CD8-positive, alpha-beta memory T cell (primary cell): ENCODE results near the gene SEC22C. TPM values are rescaled to one million over a fixed set of nuclear protein-coding genes. Genes with fewer than 3 reads are reported as not detected.
A peak's percentile ranks its signal among the peaks of the same experiment; 100 is the strongest.

Experiments used
- CTCF ChIA-PET: fragments of 350-600 bp; sonication (Branson Sonifier 250); formaldehyde crosslinking; loops from one replicate; lab custom pipeline; 2021; ENCODE audit warnings: antibody characterized with exemption; lab: Charles Lee
- POLR2A ChIA-PET: fragments of 350-600 bp; sonication (Branson Sonifier 250); formaldehyde crosslinking; loops from one replicate; lab custom pipeline; 2021; ENCODE audit warnings: antibody characterized with exemption; lab: Charles Lee
- DNase-seq, 5 donors: peaks; one replicate each; pipeline versions ENCODE4 v3.0.0 to v3.0.0-alpha.2; 2020 to 2022; ENCODE audit warnings: mixed read lengths in 1 of 5
- H3K27ac ChIP-seq: one replicate; pipeline ENCODE4 v1.7.0; 2013; ENCODE audit warnings: low read depth, mild to moderate bottlenecking, low read length, moderate library complexity
- H3K27me3 ChIP-seq: 2 replicates; pipeline ENCODE4 v1.7.0; 2013; ENCODE audit warnings: low read length, mild to moderate bottlenecking; ENCODE audit not compliant: insufficient read depth, poor library complexity, severe bottlenecking
- H3K36me3 ChIP-seq: 2 replicates; pipeline ENCODE4 v1.7.0; 2013; ENCODE audit warnings: mild to moderate bottlenecking, low read length, moderate library complexity; ENCODE audit not compliant: insufficient read depth
- H3K4me1 ChIP-seq: 2 replicates; pipeline ENCODE4 v1.7.0; 2013; ENCODE audit warnings: mild to moderate bottlenecking, low read length, moderate library complexity; ENCODE audit not compliant: insufficient read depth
- H3K4me3 ChIP-seq: 2 replicates; pipeline ENCODE4 v1.7.0; 2013; ENCODE audit warnings: mild to moderate bottlenecking, low read length
- H3K9me3 ChIP-seq: 2 replicates; pipeline ENCODE4 v1.7.0; 2013; ENCODE audit warnings: mild to moderate bottlenecking, low read length
- H3K27ac Mint-ChIP-seq, 8 donors: one replicate each; pipeline ENCODE4 v1.8.0; 2020 to 2021; ENCODE audit warnings: mixed read lengths in 8 of 8, mild to moderate bottlenecking in 6 of 8, inconsistent platforms in 3 of 8, moderate library complexity in 3 of 8
- H3K27me3 Mint-ChIP-seq, 2 donors: one replicate each; pipeline ENCODE4 v1.8.0; 2020 to 2021; ENCODE audit warnings: mixed read lengths in 2 of 2, mild to moderate bottlenecking in 1 of 2, moderate library complexity in 1 of 2
- H3K36me3 Mint-ChIP-seq, 3 donors: one replicate each; pipeline ENCODE4 v1.8.0; 2020 to 2021; ENCODE audit warnings: mixed read lengths in 3 of 3, inconsistent platforms in 1 of 3, mild to moderate bottlenecking in 1 of 3
- H3K4me1 Mint-ChIP-seq, 3 donors: one replicate each; pipeline ENCODE4 v1.8.0; 2020 to 2021; ENCODE audit warnings: mixed read lengths in 3 of 3, inconsistent platforms in 1 of 3, mild to moderate bottlenecking in 1 of 3
- H3K4me3 Mint-ChIP-seq, 7 donors: one replicate each; pipeline ENCODE4 v1.8.0; 2020 to 2021; ENCODE audit warnings: mixed read lengths in 7 of 7, mild to moderate bottlenecking in 6 of 7, moderate library complexity in 4 of 7, inconsistent platforms in 2 of 7
- H3K9me3 Mint-ChIP-seq, 5 donors: one replicate each; pipeline ENCODE4 v1.8.0; 2020 to 2022; ENCODE audit warnings: mixed read lengths in 5 of 5, mild to moderate bottlenecking in 3 of 5, moderate library complexity in 2 of 5, inconsistent platforms in 1 of 5
- polyA plus RNA-seq: library from polyadenylated mRNA; unstranded; fragments of 300-500 nt; fragmentation: Illumina TruSeq; gene quantifications from one replicate; pipeline ENCODE4 v1.2.3, GENCODE V29; 2021
- total RNA-seq, 2 experiments: library from RNA; stranded (reverse); gene quantifications; one replicate each; pipeline ENCODE4 v1.2.3, GENCODE V29; 2021

SEC22C gene
- total and polyA plus RNA-seq, 3 experiments from 2014 or later, result 45.5 to 53.6 (median 52.6) TPM

- H3K27ac Mint-ChIP-seq, result peak overlapping the region in 4 of 8 donors; percentile 23 to 94 (median 90)
- H3K27me3 ChIP-seq, result no peaks in the 10 kb centered on the region
- peaks cover 8 to 16% (median 13%) of the 10 kb centered on the region in 3 donors for H3K36me3 Mint-ChIP-seq
- H3K4me3 ChIP-seq, result no peak overlapping the region
- ChIA-PET POLR2A (no interaction called here), CTCF (interaction anchor here (0.9 to 3.4 kb wide), 5 partner anchors 10 to 24 kb away, joined by 3 to 16 read pairs (median 4); no protein-coding TSS in a partner anchor)
- DNase-seq, result no peak
- H3K9me3 ChIP-seq, result no peaks in the 10 kb centered on the region
- H3K9me3 Mint-ChIP-seq, result no peaks in the 10 kb centered on the region
- no peaks in the 10 kb centered on the region for H3K27me3 Mint-ChIP-seq
- H3K4me3 Mint-ChIP-seq, result no peak overlapping the region
- peaks cover 48 to 66% (median 64%) of the 10 kb centered on the region in 3 donors for H3K4me1 Mint-ChIP-seq
- H3K4me1 ChIP-seq, result peaks cover 52% of the 10 kb centered on the region
- H3K27ac ChIP-seq, result no peak overlapping the region
- H3K36me3 ChIP-seq, result no peaks in the 10 kb centered on the region
Observed at GRCh38 chr3:42525736-42526345, 55.9 kb downstream of the SEC22C start.

GRCh38 chr3:42525212-42525611 lies 56.6 kb downstream of the SEC22C start:
- H3K9me3 Mint-ChIP-seq, result no peaks in the 10 kb centered on the region
- H3K9me3 ChIP-seq, result no peaks in the 10 kb centered on the region
- peak overlapping the region in 6 of 8 donors; percentile 29 to 84 (median 66) for H3K27ac Mint-ChIP-seq
- no peak overlapping the region for H3K27ac ChIP-seq
- no peaks in the 10 kb centered on the region for H3K27me3 ChIP-seq
- CTCF ChIA-PET, result interaction anchor here (1.1 to 2.8 kb wide), 3 partner anchors 12 to 22 kb away, joined by 3 to 10 read pairs (median 4); no protein-coding TSS in a partner anchor
- H3K4me3 ChIP-seq, result no peak overlapping the region
- no peaks in the 10 kb centered on the region for H3K27me3 Mint-ChIP-seq
- peaks cover 5 to 14% (median 12%) of the 10 kb centered on the region in 3 donors for H3K36me3 Mint-ChIP-seq
- H3K36me3 ChIP-seq, result no peaks in the 10 kb centered on the region
- no peak for DNase-seq
- H3K4me1 ChIP-seq, result peaks cover 52% of the 10 kb centered on the region
- H3K4me3 Mint-ChIP-seq, result no peak overlapping the region
- POLR2A ChIA-PET, result no interaction called here
- peaks cover 46 to 65% (median 64%) of the 10 kb centered on the region in 3 donors for H3K4me1 Mint-ChIP-seq

- Histone ChIP-seq H3K4me3 (no peak overlapping the region), H3K4me1 (peaks cover 52% of the 10 kb centered on the region), H3K27me3 (no peaks in the 10 kb centered on the region), H3K36me3 (no peaks in the 10 kb centered on the region), H3K27ac (no peak overlapping the region), H3K9me3 (no peaks in the 10 kb centered on the region)
- Mint-ChIP-seq H3K27ac (peak overlapping the region in 6 of 8 donors; percentile 51 to 84 (median 66)), H3K36me3 (peaks cover under 1 to 14% (median 13%) of the 10 kb centered on the region in 3 donors), H3K4me3 (no peak overlapping the region), H3K9me3 (no peaks in the 10 kb centered on the region), H3K27me3 (no peaks in the 10 kb centered on the region), H3K4me1 (peaks cover 46 to 65% (median 64%) of the 10 kb centered on the region in 3 donors)
- DNase-seq, result no peak
- POLR2A ChIA-PET, result no interaction called here
- CTCF ChIA-PET, result interaction anchor here (1.1 to 2.8 kb wide), 4 partner anchors 11 to 23 kb away, joined by 3 to 10 read pairs (median 4); partner anchors contain the start of gene VIPR1
Observed at GRCh38 chr3:42524751-42525150, 57.0 kb downstream of the SEC22C start.

- Mint-ChIP-seq H3K27ac (peak overlapping the region in 6 of 8 donors; percentile 4 to 86 (median 54)), H3K4me1 (peaks cover 25 to 41% (median 37%) of the 10 kb centered on the region in 3 donors), H3K36me3 (peaks cover 0 to 15% (median 10%) of the 10 kb centered on the region in 3 donors), H3K4me3 (no peak overlapping the region), H3K27me3 (no peaks in the 10 kb centered on the region), H3K9me3 (no peaks in the 10 kb centered on the region)
- CTCF ChIA-PET, result interaction anchor here (0.9 kb wide), 1 partner anchor 14 kb away, joined by 3 read pairs; no protein-coding TSS in a partner anchor
- Histone ChIP-seq H3K9me3 (no peaks in the 10 kb centered on the region), H3K27ac (no peak overlapping the region), H3K4me1 (peaks cover 25% of the 10 kb centered on the region), H3K36me3 (no peaks in the 10 kb centered on the region), H3K4me3 (no peak overlapping the region), H3K27me3 (no peaks in the 10 kb centered on the region)
- no peak for DNase-seq
- POLR2A ChIA-PET, result no interaction called here
Observed at GRCh38 chr3:42520906-42521305, 60.9 kb downstream of the SEC22C start.

- Histone ChIP-seq H3K4me3 (no peak overlapping the region), H3K36me3 (no peaks in the 10 kb centered on the region), H3K4me1 (peaks cover 23% of the 10 kb centered on the region), H3K27ac (no peak overlapping the region), H3K27me3 (no peaks in the 10 kb centered on the region), H3K9me3 (no peaks in the 10 kb centered on the region)
- H3K27me3 Mint-ChIP-seq, result no peaks in the 10 kb centered on the region
- no peak for DNase-seq
- H3K4me3 Mint-ChIP-seq, result peak overlapping the region in 5 of 7 donors; percentile 1 to 72 (median 34)
- peak overlapping the region in 7 of 8 donors; percentile 23 to 94 (median 75) for H3K27ac Mint-ChIP-seq
- no peaks in the 10 kb centered on the region for H3K9me3 Mint-ChIP-seq
- peaks cover 25 to 41% (median 37%) of the 10 kb centered on the region in 3 donors for H3K4me1 Mint-ChIP-seq
- POLR2A ChIA-PET, result no interaction called here
- CTCF ChIA-PET, result interaction anchor here (1.2 to 4.3 kb wide), 3 partner anchors 16 to 19 kb away, joined by 3 to 16 read pairs (median 11); partner anchors contain the start of gene VIPR1
- H3K36me3 Mint-ChIP-seq, result peaks cover 0 to 15% (median 10%) of the 10 kb centered on the region in 3 donors
Observed at GRCh38 chr3:42520336-42520735, 61.4 kb downstream of the SEC22C start.

- H3K9me3 Mint-ChIP-seq, result no peaks in the 10 kb centered on the region
- H3K27ac ChIP-seq, result no peak overlapping the region
- no peak for DNase-seq
- H3K36me3 Mint-ChIP-seq, result peaks cover 0 to 18% (median 10%) of the 10 kb centered on the region in 3 donors
- H3K4me3 Mint-ChIP-seq, result peak overlapping the region in 5 of 7 donors; percentile 24 to 70 (median 38)
- no peaks in the 10 kb centered on the region for H3K27me3 ChIP-seq
- no peaks in the 10 kb centered on the region for H3K36me3 ChIP-seq
- CTCF ChIA-PET, result interaction anchor here (1.1 to 4.3 kb wide), 5 partner anchors 15 to 34 kb away, joined by 3 to 16 read pairs (median 4); partner anchors contain the start of gene VIPR1
- peak overlapping the region; percentile 23 to 94 (median 76) for H3K27ac Mint-ChIP-seq
- H3K27me3 Mint-ChIP-seq, result no peaks in the 10 kb centered on the region
- H3K9me3 ChIP-seq, result no peaks in the 10 kb centered on the region
- peaks cover 25 to 35% (median 30%) of the 10 kb centered on the region in 3 donors for H3K4me1 Mint-ChIP-seq
- POLR2A ChIA-PET, result no interaction called here
- peaks cover 23% of the 10 kb centered on the region for H3K4me1 ChIP-seq
- H3K4me3 ChIP-seq, result no peak overlapping the region
Observed at GRCh38 chr3:42519568-42519962, 62.2 kb downstream of the SEC22C start.

- H3K27ac Mint-ChIP-seq, result peak overlapping the region in 7 of 8 donors; percentile 23 to 94 (median 78)
- Histone ChIP-seq H3K4me1 (peaks cover 23% of the 10 kb centered on the region), H3K36me3 (no peaks in the 10 kb centered on the region), H3K27me3 (no peaks in the 10 kb centered on the region), H3K4me3 (no peak overlapping the region), H3K9me3 (no peaks in the 10 kb centered on the region), H3K27ac (no peak overlapping the region)
- CTCF ChIA-PET, result interaction anchor here (0.9 to 4.3 kb wide), 9 partner anchors 16 to 63 kb away, joined by 3 to 16 read pairs (median 4); partner anchors contain the start of genes SEC22C and VIPR1
- H3K4me3 Mint-ChIP-seq, result peak overlapping the region in 3 of 7 donors; percentile 11 to 70 (median 51)
- H3K4me1 Mint-ChIP-seq, result peaks cover 25 to 33% (median 28%) of the 10 kb centered on the region in 3 donors
- no peaks in the 10 kb centered on the region for H3K27me3 Mint-ChIP-seq
- H3K36me3 Mint-ChIP-seq, result peaks cover 0 to 20% (median 13%) of the 10 kb centered on the region in 3 donors
- DNase-seq, result peak; percentile 31 to 62 (median 47)
- POLR2A ChIA-PET, result no interaction called here
- no peaks in the 10 kb centered on the region for H3K9me3 Mint-ChIP-seq
Observed at GRCh38 chr3:42518800-42519567, 62.8 kb downstream of the SEC22C start.
